ENCODE measurements around the gene ATXN10.
A peak's percentile ranks its signal among the peaks of the same experiment; 100 is the strongest.

The ATXN10 gene

GRCh38 chr22:45752036-45752435 is 80.4 kb downstream of the ATXN10 start:
- H3K36me3 ChIP-seq (ENCODE audit: low read length) = peaks cover 9% of the 10 kb centered on the region; the same call in 1 of the 2 replicates
- no peak overlapping the region for H3K9ac ChIP-seq (ENCODE audit: low read length)
- H3K9me3 ChIP-seq (ENCODE audit: insufficient read depth, low read length) = no peaks in the 10 kb centered on the region
- H2AFZ ChIP-seq (ENCODE audit: low read depth, low read length, severe bottlenecking) = no peak overlapping the region
- no peaks in the 10 kb centered on the region for H3F3A ChIP-seq (ENCODE audit: insufficient read depth)
- H3K4me3 ChIP-seq (ENCODE audit: insufficient read depth, low read length, poor library complexity, severe bottlenecking) = no peak overlapping the region
- peaks cover 42% of the 10 kb centered on the region; the same call in 1 of the 2 replicates for H3K79me2 ChIP-seq (ENCODE audit: insufficient read depth, low read length)
- no peaks in the 10 kb centered on the region for H4K20me1 ChIP-seq (ENCODE audit: low read depth, low read length)
- H3K27ac ChIP-seq (ENCODE audit: low read depth, low read length) = 0 out of 2 replicates have a peak overlapping the region, but pooled peaks have one; percentile 13
- no peaks in the 10 kb centered on the region for H3K9me2 ChIP-seq (replicated peaks; ENCODE audit: insufficient read depth, low read length)
- no peak overlapping the region for H3K4me2 ChIP-seq (ENCODE audit: low read depth, low read length, poor library complexity, severe bottlenecking)
- TF ChIP-seq CTCF (IDR thresholded peaks at IDR 0.05; ENCODE audit: insufficient read depth, low read length, poor library complexity, severe bottlenecking) = no peak
- no peak for TF ChIP-seq EZH2phosphoT487 (conservative IDR thresholded peaks at IDR 0.05; ENCODE audit: low read length)
- H3K27me3 ChIP-seq (ENCODE audit: low read length) = no peaks in the 10 kb centered on the region

GRCh38 chr22:45754822-45755221 is 83.2 kb downstream of the ATXN10 start:
- no peaks in the 10 kb centered on the region for H3K27me3 ChIP-seq (ENCODE audit: low read length)
- H3K9me3 ChIP-seq (ENCODE audit: insufficient read depth, low read length) = no peaks in the 10 kb centered on the region

GRCh38 chr22:45756558-45756957 is 84.9 kb downstream of the ATXN10 start:
- H3K4me3 ChIP-seq (ENCODE audit: insufficient read depth, low read length, poor library complexity, severe bottlenecking) = no peak overlapping the region
- H3F3A ChIP-seq (ENCODE audit: insufficient read depth) = peaks cover 3% of the 10 kb centered on the region; the same call in 1 of the 2 replicates
- no peaks in the 10 kb centered on the region for H3K27me3 ChIP-seq (ENCODE audit: low read length)
- H3K4me2 ChIP-seq (ENCODE audit: low read depth, low read length, poor library complexity, severe bottlenecking) = no peak overlapping the region
- no peak overlapping the region for H3K9ac ChIP-seq (ENCODE audit: low read length)
- H3K9me2 ChIP-seq (replicated peaks; ENCODE audit: insufficient read depth, low read length) = no peaks in the 10 kb centered on the region
- TF ChIP-seq CTCF (IDR thresholded peaks at IDR 0.05; ENCODE audit: insufficient read depth, low read length, poor library complexity, severe bottlenecking) (no peak), EZH2phosphoT487 (conservative IDR thresholded peaks at IDR 0.05; ENCODE audit: low read length) (no peak)
- no peaks in the 10 kb centered on the region for H4K20me1 ChIP-seq (ENCODE audit: low read depth, low read length)
- peak overlapping the region; percentile 47 for H3K27ac ChIP-seq (ENCODE audit: low read depth, low read length)
- H3K79me2 ChIP-seq (ENCODE audit: insufficient read depth, low read length) = peaks cover 45% of the 10 kb centered on the region; the same call in 1 of the 2 replicates
- H2AFZ ChIP-seq (ENCODE audit: low read depth, low read length, severe bottlenecking) = no peak overlapping the region
- H3K36me3 ChIP-seq (ENCODE audit: low read length) = no peaks in the 10 kb centered on the region
- no peaks in the 10 kb centered on the region for H3K9me3 ChIP-seq (ENCODE audit: insufficient read depth, low read length)

More at GRCh38 chr22:45754822-45755221, 83.2 kb downstream of the ATXN10 start:
- Histone ChIP-seq H3K9ac (ENCODE audit: low read length) (no peak overlapping the region; the same call in 1 of the 2 replicates), H3K36me3 (ENCODE audit: low read length) (no peaks in the 10 kb centered on the region), H2AFZ (ENCODE audit: low read depth, low read length, severe bottlenecking) (no peak overlapping the region), H3K4me2 (ENCODE audit: low read depth, low read length, poor library complexity, severe bottlenecking) (peak overlapping the region; percentile 17), H3K4me3 (ENCODE audit: insufficient read depth, low read length, poor library complexity, severe bottlenecking) (no peak overlapping the region), H3F3A (ENCODE audit: insufficient read depth) (no peaks in the 10 kb centered on the region), H4K20me1 (ENCODE audit: low read depth, low read length) (no peaks in the 10 kb centered on the region), H3K27ac (ENCODE audit: low read depth, low read length) (peak overlapping the region; percentile 47), H3K9me2 (replicated peaks; ENCODE audit: insufficient read depth, low read length) (no peaks in the 10 kb centered on the region), H3K79me2 (ENCODE audit: insufficient read depth, low read length) (peaks cover 39% of the 10 kb centered on the region; the same call in 1 of the 2 replicates)
- TF ChIP-seq CTCF (IDR thresholded peaks at IDR 0.05; ENCODE audit: insufficient read depth, low read length, poor library complexity, severe bottlenecking) (no peak), EZH2phosphoT487 (conservative IDR thresholded peaks at IDR 0.05; ENCODE audit: low read length) (no peak)
